ENCODE measurements around the gene ITM2A.
A peak's percentile ranks its signal among the peaks of the same experiment; 100 is the strongest.

Gene ITM2A

DNA sequence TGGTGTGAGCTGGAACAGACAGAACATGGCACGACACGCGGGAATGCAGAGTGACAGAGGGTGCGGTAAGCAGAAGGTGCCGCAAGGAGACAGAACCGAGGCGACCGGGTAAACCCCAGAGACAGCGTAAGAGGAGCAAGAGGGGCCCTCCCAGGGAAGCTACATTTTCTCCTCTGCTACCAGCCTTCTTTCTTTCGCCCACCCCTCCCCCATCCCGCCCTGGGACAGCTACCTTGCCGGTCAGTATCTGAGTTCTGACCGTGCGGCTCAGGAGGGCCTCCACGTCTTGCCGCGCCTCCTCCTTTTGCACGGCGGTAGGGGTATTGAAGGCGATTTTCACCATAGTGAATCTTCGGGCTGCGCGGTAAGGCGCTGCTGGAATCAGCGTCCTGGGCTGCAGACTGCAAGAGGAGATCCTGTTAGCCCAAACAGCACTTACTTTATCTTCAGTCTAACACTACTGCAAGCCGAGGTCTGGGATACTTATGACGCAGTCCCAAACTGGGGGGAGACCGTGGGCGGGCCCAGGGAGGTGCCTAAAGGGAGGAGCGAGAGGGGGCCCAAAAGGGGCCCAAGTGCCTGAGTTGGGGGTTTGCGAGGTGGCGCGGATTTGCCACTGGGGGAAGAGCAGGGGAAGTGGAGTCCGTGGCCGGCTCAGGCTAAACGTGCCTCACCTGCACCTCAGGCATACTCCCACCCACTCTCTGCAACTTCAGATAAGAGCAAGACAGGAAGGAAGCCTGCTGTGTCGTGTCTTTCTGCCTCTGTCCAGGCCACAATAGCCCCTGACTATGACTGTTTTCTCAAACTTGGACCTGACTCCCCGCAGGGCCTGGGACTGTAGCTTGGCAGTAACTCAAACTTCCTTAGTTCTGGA lies at the start of gene ITM2A:
TSS of gene ITM2A (minus strand) at position 462 of the 877 bp plus-strand sequence. CDS start at position 343, 119 bp downstream.
- H3K27ac ChIP-seq: peak within 1 kb of the TSS in 20 of 21 experiments; percentile 6 to 86 (median 62)

DNA sequence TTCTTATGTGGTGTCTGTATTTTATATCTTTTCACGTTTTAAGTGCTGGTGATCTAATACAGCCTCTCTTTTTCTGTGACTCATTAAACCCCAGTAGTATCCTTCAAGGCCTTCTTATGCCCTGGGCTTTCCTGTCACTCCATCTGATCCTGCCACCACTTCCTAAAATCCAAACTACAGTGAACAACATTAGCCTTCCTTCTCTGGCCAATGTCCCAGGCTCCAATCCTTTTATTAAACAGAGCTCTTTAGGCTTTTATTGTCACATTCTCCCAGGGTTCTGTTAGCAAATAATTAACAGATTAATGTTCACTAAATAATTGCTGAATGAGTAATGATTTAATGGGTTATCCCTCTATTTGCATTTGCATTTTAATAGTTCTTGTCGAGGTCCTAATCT lies 47.9 kb upstream of the ITM2A start:
- Histone ChIP-seq H3K4me3 (no peak overlapping the region), H3K27ac (no peak overlapping the region)

More for the DNA sequence above, at the start of gene ITM2A:
- H3K4me3 ChIP-seq: peak within 1 kb of the TSS; percentile 13 to 48 (median 38)

DNA sequence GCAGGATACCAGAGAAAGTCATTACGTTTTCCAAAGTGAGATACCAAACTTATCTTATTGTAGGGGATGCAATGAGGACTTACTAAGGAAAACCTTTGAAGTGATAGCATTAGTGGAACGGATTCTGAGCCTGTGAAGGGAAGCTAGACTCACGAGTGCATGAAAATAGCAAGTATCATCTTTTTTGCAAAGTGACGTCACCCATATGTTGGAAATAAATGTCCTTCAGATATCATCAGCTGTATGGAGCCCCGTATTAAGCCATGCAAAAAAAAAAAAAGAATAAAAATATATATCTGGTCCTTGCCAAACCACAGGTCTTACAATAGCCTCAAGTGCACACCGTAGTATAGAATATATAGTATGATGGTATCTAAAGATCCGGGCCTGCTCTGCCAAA lies 46.8 kb upstream of the ITM2A start:
- no peak overlapping the region for H3K27ac ChIP-seq
- H3K4me3 ChIP-seq: no peak overlapping the region

DNA sequence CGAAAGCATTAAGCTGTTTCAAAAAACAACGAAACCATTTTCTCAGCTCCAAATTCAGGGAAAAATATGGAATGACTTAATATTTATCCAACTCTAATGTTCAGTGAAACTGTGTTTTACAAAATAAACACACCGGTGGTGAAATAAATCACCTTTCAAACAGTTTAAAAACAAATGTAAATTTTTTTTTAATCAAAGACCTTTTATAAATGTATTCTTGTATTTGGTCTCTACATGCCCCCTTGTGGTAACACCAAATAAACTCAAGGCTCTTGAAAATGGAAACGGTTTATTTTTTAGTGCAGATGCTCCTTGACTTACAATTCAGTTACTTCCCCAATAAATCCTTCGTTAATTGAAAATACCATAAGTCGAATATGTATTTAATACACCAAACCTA lies 45.8 kb upstream of the ITM2A start:
- H3K27ac ChIP-seq: no peak overlapping the region
- peak overlapping the region in 1 of 7 experiments; percentile 22 for H3K4me3 ChIP-seq

DNA sequence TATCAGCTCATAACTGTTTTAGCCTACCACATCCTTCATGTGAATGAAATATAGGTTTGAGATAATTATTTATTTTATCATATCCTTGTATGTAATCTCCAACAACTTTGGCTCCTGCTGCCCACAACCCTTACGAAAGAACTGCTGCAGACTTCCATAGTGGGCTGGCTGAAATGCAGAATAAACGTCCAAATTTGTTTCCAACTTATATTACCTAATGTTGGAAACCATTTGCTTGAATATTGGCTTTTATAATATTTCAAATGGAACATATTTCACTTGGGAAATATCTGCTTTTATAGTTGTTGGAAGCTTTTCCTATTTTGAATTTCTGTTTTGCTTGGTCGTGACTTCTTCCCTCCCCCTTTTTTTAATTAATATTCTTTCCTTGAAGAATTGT lies 45.0 kb upstream of the ITM2A start:
- H3K4me3 ChIP-seq: no peak overlapping the region

DNA sequence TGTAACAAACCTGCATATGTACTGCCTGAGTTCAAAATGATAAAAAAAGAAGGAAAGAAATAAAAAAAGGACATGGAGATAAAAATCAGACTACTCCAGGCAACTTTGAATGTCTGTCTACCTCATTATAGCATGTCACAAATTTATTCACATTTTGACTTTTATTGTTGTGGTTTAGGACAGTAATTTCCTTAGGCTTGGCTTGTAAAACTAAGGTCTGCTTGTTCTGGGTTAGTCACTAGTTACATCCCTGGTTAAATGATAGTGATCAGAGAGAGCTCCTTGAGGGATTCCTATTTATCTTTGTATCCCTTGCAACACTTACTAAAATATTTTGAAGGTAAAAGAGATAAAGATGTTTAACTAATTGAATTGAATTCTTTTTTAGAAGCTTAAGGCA lies 42.5 kb upstream of the ITM2A start:
- Histone ChIP-seq H3K4me3 (no peak overlapping the region), H3K27ac (no peak overlapping the region)

More for the DNA sequence above, 45.0 kb upstream of the ITM2A start:
- H3K27ac ChIP-seq: no peak overlapping the region

DNA sequence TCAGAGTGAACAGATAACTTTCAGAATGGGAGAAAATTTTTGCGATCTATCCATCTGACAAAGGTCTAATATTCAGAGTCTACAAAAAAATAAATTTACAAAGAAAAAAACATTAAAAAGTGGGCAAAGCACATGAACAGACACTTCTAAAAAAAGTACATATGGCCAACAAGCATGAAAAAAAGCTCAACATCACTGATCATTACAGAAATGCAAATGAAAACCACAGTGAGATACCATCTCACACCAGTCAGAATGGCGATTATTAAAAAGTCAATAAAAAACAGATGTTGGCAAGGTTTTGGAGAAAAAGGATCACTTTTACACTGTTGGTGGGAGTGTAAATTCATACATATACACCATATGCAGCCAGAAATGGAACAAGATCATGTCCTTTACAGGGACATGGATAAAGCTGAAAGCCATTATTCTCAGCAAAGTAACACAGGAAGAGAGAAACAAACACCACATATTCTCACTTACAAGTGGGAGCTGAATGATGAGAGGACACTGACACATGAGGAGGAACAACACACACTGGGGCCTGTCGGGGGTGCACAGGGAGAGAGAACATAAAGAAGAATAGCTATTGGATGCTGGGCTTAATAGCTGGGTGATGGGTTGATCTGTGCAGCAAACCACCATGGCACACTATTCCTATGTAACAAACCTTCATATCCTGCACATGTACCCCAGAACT lies 41.6 kb upstream of the ITM2A start:
- Histone ChIP-seq H3K4me3 (no peak overlapping the region), H3K27ac (no peak overlapping the region)

DNA sequence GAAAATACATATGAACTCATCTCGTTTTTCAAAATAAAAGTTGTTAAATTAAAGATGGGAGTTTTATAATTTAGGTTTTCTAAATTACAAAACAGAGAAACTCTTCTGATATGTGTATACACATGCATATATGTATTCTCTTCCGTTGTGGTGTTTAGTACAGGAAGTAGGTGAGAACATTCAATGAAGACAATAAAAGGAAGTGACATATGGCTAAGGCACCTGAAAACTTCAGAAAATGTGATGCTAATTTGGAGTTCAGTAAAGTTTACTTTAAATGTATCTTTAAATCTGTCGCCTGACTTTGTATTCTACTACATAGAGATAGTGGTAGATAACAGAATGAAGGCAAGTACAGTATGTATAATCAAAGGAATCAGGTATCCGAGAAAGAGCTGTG lies 33.5 kb upstream of the ITM2A start:
- H3K4me3 ChIP-seq: no peak overlapping the region
- no peak overlapping the region for H3K27ac ChIP-seq

DNA sequence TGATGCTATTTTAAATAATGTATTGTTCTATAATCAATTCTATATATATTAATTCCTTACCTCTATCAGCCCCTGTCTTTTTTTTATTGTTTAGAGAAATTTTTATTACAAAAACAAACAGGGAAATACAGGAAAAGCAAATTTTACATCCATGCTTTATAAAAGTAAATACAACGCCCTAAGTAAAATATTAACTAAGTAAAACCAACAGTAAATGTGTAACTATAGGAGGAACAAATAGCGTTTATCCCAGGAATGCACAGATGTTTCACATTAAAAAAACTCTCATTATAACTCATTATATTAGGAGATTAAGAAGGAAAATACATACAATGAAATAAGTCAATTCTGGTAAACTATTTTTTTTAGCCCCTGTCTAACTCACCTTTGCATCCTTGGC lies 8.2 kb upstream of the ITM2A start:
- Histone ChIP-seq H3K4me3 (no peak overlapping the region), H3K27ac (no peak overlapping the region)

DNA sequence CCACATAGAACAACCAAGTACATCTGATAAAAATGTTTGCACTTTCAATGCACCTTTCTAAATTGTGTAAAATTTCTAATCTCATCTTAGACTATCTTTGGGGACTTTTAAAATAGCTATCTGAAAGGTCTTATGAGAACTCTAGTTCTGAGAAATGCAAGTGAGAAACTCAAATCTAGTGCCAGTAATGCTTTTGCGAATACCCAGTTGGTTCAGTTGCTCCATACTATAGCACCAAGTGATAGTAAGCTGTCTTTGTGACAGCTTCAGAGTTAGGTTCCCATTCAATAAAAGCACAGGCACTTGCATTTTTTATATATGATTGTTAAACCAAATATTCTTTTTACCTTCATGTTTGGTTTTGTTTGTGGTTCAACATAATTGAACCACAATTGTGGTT lies 4.5 kb upstream of the ITM2A start:
- no peak overlapping the region for H3K27ac ChIP-seq
- H3K4me3 ChIP-seq: no peak overlapping the region

DNA sequence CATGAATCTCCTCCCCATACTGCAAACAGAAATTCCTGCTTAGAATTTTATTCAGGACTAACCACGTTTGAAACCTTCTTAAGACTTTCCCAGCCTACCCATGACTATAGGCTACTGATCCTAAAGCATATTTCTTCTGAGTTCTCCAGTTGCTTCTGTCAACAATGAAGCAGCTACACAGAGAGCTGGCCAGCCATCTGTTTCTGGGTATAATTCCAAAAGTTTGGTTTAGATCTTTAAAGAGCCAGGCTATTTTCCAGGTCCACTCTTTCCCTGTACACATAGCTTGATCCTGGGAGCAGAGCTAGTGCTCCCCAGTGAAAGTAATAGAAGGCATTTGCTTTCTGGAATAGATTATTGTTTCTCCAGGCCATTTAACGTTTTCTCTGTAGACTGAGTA lies 4.0 kb upstream of the ITM2A start:
- H3K27ac ChIP-seq: no peak overlapping the region

DNA sequence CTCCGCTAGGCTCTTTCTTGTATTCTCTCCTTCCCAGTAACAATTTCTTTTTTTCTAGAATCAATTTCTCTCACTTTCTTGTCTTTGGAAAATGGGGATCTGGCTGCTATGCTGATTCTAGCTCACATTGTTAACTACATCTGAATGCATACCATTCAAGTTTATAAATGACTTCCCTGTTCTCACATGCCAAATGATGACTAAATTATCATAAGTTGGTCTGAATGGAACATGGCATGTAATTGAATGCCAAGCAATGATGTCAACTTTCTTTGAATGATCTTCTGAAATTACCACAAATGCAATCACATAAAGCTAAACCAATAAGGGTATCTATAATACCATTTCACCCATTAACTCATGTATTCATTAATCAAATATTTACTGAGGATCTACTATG lies 2.7 kb upstream of the ITM2A start:
- H3K4me3 ChIP-seq: no peak overlapping the region
- H3K27ac ChIP-seq: no peak overlapping the region

More for the DNA sequence above, 4.0 kb upstream of the ITM2A start:
- no peak overlapping the region for H3K4me3 ChIP-seq

DNA sequence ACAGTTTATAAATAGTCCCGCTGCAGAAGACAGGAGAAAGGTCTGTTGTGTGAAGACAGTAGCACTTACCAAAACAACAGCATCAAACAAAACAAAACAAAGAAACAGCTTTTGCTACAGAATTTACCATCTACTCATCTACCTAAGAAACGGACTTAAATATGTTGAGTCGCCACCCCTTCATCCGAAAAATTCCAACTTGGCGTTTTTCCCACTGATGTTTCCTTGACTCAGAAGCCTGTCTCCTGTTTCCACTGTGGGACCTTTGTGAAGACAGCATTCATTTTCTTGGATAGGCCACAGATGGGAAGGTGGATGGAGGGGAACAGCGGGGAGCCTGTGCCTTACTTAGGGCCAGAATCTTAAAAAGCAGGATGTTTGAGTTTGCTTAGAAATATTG lies 1.3 kb upstream of the ITM2A start:
- Histone ChIP-seq H3K4me3 (no peak overlapping the region), H3K27ac (peak overlapping the region in 1 of 21 experiments; percentile 81)

DNA sequence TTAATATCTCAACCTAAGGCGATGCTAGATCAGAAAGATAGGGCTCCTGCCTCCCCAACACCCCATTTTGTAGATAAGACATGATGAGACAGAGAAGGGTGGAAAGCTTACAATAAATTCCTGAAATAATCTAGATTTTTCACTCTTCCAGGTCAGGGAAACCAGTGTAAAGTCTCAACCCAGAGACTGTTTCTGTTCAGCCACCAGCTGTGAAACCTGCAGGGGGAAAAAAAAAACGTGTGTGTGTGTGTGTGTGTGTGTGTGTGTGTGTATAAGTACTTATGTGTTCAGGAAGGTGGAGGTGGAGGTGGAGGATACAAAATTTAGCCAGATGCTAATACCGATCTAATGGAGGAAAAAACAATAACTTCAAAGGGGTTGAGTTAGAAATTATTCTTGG lies 773 bp upstream of the ITM2A start:
- no peak overlapping the region for H3K4me3 ChIP-seq
- peak overlapping the region in 10 of 21 experiments; percentile 46 to 86 (median 70) for H3K27ac ChIP-seq

DNA sequence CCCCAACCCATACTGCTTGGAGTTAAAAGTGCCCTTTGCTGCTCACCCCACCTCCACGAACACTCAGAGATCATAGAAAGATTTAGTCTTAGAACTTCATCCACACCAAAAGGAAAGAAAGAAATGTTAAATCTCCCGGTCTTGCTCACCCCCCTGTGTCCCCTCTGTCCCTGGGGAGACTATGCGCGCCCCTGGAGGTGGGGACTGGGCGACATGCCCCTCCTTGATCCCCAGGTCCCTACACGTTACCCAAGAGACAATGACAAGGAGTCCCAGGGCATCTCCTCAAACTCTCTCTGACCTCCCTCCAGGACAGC lies 620 bp downstream of the ITM2A start:
- Histone ChIP-seq H3K27ac (peak overlapping the region in 18 of 21 experiments; percentile 6 to 86 (median 63)), H3K4me3 (peak overlapping the region; percentile 13 to 48 (median 38))

DNA sequence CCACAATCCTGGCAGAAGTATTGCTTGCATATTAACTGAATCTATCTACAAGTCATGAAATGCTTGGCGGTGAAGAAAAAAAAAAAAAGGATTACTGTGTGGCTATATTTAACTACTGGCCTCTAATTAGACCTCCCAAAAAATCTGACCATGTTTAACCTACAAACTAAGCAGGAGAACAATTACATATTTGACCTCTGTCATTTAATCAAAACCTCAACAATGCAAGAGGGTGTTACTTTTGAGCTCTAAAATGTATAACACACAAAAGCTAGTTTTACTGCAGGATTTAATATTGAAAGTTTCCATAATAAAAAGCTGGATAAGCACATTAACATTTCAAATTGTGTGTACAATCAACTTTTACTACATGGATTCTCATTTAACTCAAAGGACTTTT lies 1.5 kb downstream of the ITM2A start:
- peak overlapping the region in 3 of 7 experiments; percentile 40 to 48 (median 44) for H3K4me3 ChIP-seq
- H3K27ac ChIP-seq: peak overlapping the region in 2 of 21 experiments; percentile 81 to 86

DNA sequence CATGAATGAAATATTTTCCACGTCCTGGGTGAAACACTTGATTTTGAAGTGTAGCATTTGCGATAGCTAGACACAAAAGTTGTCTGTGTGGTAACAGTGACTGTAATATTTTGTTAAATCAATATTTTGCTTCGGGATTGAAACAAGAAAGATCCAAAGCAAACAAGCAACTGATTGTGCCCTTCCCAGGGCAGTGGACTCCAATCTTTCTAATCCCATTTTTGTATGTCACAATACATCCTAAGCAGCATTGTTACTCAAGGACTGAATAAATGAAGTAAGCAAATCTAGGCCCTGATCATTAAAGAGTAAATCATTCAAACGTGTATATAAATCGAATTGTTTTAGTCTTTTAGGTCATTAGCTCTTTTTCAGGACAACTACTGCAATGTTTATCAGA lies 2.8 kb downstream of the ITM2A start:
- Histone ChIP-seq H3K27ac (no peak overlapping the region), H3K4me3 (no peak overlapping the region)

DNA sequence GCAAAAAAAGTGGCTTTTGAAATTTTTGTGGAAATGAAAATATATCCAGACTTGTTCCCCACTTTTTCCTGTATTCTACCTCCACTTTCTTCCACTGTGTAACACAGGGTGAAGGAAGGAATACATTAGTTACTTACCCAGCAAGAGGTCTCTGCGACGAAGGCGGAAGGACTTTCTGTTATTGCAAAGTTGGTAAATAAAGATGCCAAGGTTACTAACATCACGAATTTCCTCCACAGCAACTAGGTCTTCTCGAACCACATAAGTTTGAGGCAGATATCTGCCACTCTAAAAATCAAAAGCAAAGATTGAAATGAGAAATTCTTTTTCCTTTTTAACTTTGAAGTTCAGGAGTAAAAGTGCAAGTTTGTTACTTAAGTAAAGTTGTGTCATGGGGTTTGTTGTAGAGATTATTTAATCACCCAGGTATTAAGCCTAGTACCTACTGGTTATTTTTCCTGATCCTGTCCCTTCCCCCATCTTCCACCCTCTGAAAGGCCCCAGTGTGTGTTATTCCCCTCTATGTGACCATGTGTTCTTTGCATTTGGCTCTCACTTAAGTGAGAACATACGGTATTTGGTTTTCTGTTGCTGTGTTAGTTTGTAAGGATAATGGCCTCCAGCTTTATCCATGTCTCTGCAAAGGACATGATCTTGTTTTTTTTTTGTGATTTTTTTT lies 5.8 kb downstream of the ITM2A start:
- no peak overlapping the region for H3K4me3 ChIP-seq
- H3K27ac ChIP-seq: no peak overlapping the region

DNA sequence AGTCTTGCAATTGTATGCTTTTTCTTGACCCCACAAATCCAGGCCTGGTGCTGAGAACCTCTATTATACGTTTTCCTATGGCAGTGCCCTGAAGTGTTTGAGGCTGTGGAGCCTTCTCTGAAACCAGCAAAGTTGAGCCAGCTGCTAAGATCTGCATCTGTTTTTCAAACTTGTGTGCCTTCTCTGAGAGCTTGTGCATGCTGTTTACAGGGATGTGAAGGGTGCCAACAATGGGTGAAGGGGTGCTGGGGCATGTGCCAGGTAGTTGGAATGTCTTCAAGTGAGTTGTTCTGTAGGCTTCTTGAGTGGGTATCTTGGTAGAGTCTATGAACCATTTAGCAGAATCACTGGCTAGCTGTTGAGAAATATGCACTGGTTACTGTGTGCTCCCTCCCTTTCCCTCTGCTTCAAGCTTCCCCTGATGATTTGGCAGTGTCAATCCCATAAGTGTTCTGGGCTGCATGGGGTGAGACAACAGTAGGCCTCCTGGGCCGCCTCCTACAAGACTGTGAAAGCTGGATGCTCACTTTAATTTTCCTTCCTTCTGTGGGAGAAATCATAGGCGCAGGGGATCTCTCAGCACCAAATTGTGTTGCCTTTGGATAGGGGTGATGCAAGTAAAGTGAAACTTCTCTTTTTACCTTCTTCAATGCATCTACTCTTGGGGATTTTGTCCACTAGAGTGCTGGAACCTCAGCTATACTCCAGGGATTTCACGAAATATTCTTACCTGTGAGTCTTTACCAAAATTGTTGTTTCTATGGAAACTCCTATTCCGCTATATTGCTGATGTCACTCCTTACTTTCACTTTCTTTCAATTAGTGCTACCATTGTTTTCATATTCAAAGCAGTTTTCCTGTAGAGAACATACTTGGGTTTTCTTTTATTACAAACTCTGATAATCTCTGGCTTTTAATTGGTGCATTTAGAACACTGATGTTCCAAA lies 30.0 kb downstream of the ITM2A start:
- no peak overlapping the region for H3K4me3 ChIP-seq
- H3K27ac ChIP-seq: no peak overlapping the region
